ENCODE results near the gene FAM236B.
"Not testable (repeated sequence)": the region's sequence is repeated elsewhere in the genome, so short reads cannot be mapped to it uniquely, and the experiment has no call there.

- TF ChIP-seq CTCF (IDR thresholded peaks at IDR 0.05; ENCODE audit: borderline replicate concordance, extremely low read depth, low read length, poor library complexity, severe bottlenecking); EZH2 (IDR thresholded peaks at IDR 0.05; ENCODE audit: borderline replicate concordance, low read depth, low read length, severe bottlenecking): not testable (repeated sequence)
Measured at GRCh38 chrX:72783964-72784363, 1.5 kb upstream of the FAM236B start.
